HEK293 (cell line): ENCODE measurements around the gene ZFR2.

ENCODE experiments used
- CTCF ChIA-PET: fragments of 350-600 bp; formaldehyde crosslinking; extraction: SDS; loops from one replicate; lab custom pipeline; 2021; ENCODE audit warnings: antibody characterized with exemption; lab: Yijun Ruan, JAX
- POLR2A ChIA-PET: fragments of 300-600 bp; formaldehyde crosslinking; extraction: SDS; loops from one replicate; lab custom pipeline; 2020; ENCODE audit warnings: antibody characterized with exemption, inconsistent platforms; lab: Yijun Ruan, JAX
- H3K27ac ChIP-seq: fragments of 200-500 bp; sonication (Bioruptor generic); 2 replicates; pipeline ENCODE4 v1.5.1; 2014; ENCODE audit warnings: low read depth, low read length, control low read depth, inconsistent platforms; ENCODE audit errors: extremely low read depth
- H3K36me3 ChIP-seq, 2 experiments: fragments of 200-500 bp in 1 of 2; sonication (Bioruptor generic) in 1 of 2; 1 replicate in 1 of 2; 2 replicates in 1 of 2; pipeline ENCODE4 v1.5.1; 2014 to 2017; ENCODE audit warnings: inconsistent platforms in 2 of 2, low read length in 2 of 2; ENCODE audit not compliant: control insufficient read depth in 2 of 2, insufficient read depth in 1 of 2
- H3K4me1 ChIP-seq: fragments of 200-500 bp; sonication (Bioruptor generic); 2 replicates; pipeline ENCODE4 v1.5.1; 2014; ENCODE audit warnings: mild to moderate bottlenecking, low read length, inconsistent platforms; ENCODE audit not compliant: control insufficient read depth, insufficient read depth
- H3K4me3 ChIP-seq: 2 replicates; pipeline ENCODE4 v1.5.1; 2011; ENCODE audit warnings: low read depth, mild to moderate bottlenecking, control low read depth, low read length, moderate library complexity
- H3K9me3 ChIP-seq: fragments of 200-500 bp; sonication (Bioruptor generic); 2 replicates; pipeline ENCODE4 v1.5.1; 2014; ENCODE audit warnings: low read depth, low read length, inconsistent platforms; ENCODE audit not compliant: control insufficient read depth, insufficient read depth
- ATF2 ChIP-seq: fragments of 450-650 bp; formaldehyde crosslinking; IDR thresholded peaks from 2 replicates; pipeline ENCODE4 v1.5.1; 2016; ENCODE audit warnings: missing biosample characterization, missing genetic modification characterization, low read depth
- KLF10 ChIP-seq: fragments of 450-650 bp; IDR thresholded peaks from 2 replicates; pipeline ENCODE4 v1.5.1; 2018; ENCODE audit warnings: missing biosample characterization, mild to moderate bottlenecking, missing genetic modification characterization
- KLF9 ChIP-seq: fragments of 450-650 bp; formaldehyde crosslinking; IDR thresholded peaks from 2 replicates; pipeline ENCODE4 v1.5.1; 2016; ENCODE audit warnings: missing biosample characterization, missing genetic modification characterization, low read depth
- PATZ1 ChIP-seq: fragments of 450-650 bp; formaldehyde crosslinking; IDR thresholded peaks from 2 replicates; pipeline ENCODE4 v1.5.1; 2016; ENCODE audit warnings: missing biosample characterization, missing genetic modification characterization
- SALL2 ChIP-seq: fragments of 450-650 bp; formaldehyde crosslinking; IDR thresholded peaks from 2 replicates; pipeline ENCODE4 v1.5.0; 2017; ENCODE audit warnings: missing biosample characterization, mild to moderate bottlenecking, missing genetic modification characterization, borderline replicate concordance
- SP2 ChIP-seq: fragments of 450-650 bp; formaldehyde crosslinking; IDR thresholded peaks from 2 replicates; pipeline ENCODE4 v1.5.1; 2016; ENCODE audit warnings: missing biosample characterization, missing genetic modification characterization
- TRIM28 ChIP-seq: IDR thresholded peaks from 2 replicates; pipeline ENCODE4 v1.6.1; 2011; ENCODE audit warnings: low read length, control low read depth, borderline replicate concordance
- ZNF114 ChIP-seq: fragments of 450-650 bp; formaldehyde crosslinking; IDR thresholded peaks from 2 replicates; pipeline ENCODE4 v1.5.0; 2017; ENCODE audit warnings: missing biosample characterization, missing genetic modification characterization
- ZNF211 ChIP-seq: fragments of 450-650 bp; formaldehyde crosslinking; IDR thresholded peaks from 2 replicates; pipeline ENCODE4 v1.5.1; 2016; ENCODE audit warnings: low read depth, missing biosample characterization, missing genetic modification characterization
- ZNF26 ChIP-seq: fragments of 450-650 bp; formaldehyde crosslinking; IDR thresholded peaks from 2 replicates; pipeline ENCODE4 v1.5.1; 2016; ENCODE audit warnings: missing biosample characterization, missing genetic modification characterization
- ZNF266 ChIP-seq: fragments of 450-650 bp; formaldehyde crosslinking; IDR thresholded peaks from 2 replicates; pipeline ENCODE4 v1.5.1; 2016; ENCODE audit warnings: missing biosample characterization, missing genetic modification characterization, low read depth
- ZNF274 ChIP-seq, 2 experiments: fragments of 200-500 bp in 1 of 2; fragments of 450-650 bp in 1 of 2; sonication (Bioruptor generic) in 1 of 2; formaldehyde crosslinking in 1 of 2; IDR thresholded peaks; 2 replicates each; pipeline versions ENCODE4 v1.5.1 to v1.6.1; 2014 to 2016; ENCODE audit warnings: borderline replicate concordance in 1 of 2, inconsistent platforms in 1 of 2, low read length in 1 of 2, missing biosample characterization in 1 of 2, missing genetic modification characterization in 1 of 2
- ZNF292 ChIP-seq: fragments of 450-650 bp; formaldehyde crosslinking; IDR thresholded peaks from 2 replicates; pipeline ENCODE4 v1.5.1; 2016; ENCODE audit warnings: low read depth, missing biosample characterization, missing genetic modification characterization, borderline replicate concordance
- ZNF624 ChIP-seq: fragments of 450-650 bp; formaldehyde crosslinking; IDR thresholded peaks from 2 replicates; pipeline ENCODE4 v1.5.1; 2017; ENCODE audit warnings: missing biosample characterization, missing genetic modification characterization
- ZNF645 ChIP-seq: fragments of 450-650 bp; formaldehyde crosslinking; IDR thresholded peaks from 2 replicates; pipeline ENCODE4; 2016; ENCODE audit warnings: missing biosample characterization, missing genetic modification characterization
- ZNF677 ChIP-seq: fragments of 450-650 bp; IDR thresholded peaks from 2 replicates; pipeline ENCODE4 v1.5.0; 2018; ENCODE audit warnings: missing biosample characterization, mild to moderate bottlenecking, missing genetic modification characterization, moderate library complexity
- ZNF701 ChIP-seq: fragments of 450-650 bp; formaldehyde crosslinking; IDR thresholded peaks from 2 replicates; pipeline ENCODE4 v1.5.1; 2016; ENCODE audit warnings: missing biosample characterization, missing genetic modification characterization
- TF ChIP-seq, protein P1 (sequence below): fragments of 450-650 bp; formaldehyde crosslinking; IDR thresholded peaks from 2 replicates; pipeline ENCODE4 v1.5.1; 2016; ENCODE audit warnings: missing biosample characterization, missing genetic modification characterization
- TF ChIP-seq, protein P2 (sequence below): fragments of 450-650 bp; formaldehyde crosslinking; IDR thresholded peaks from 2 replicates; pipeline ENCODE4 v1.5.1; 2017; ENCODE audit warnings: missing biosample characterization, missing genetic modification characterization

Gene ZFR2

GRCh38 chr19:3775831-3776230 lies 93.0 kb downstream of the ZFR2 start (continued):
- no peak for TF ChIP-seq ZNF624 (tag by site-specific recombination)
- no peak for TF ChIP-seq ZNF26
- TF ChIP-seq ZNF677 (tag by site-specific recombination) = no peak
- TF ChIP-seq ZNF274 (IDR thresholded peaks at IDR 0.05; ENCODE audit: low read length) = no peak
- no peak for TF ChIP-seq ZNF274 (tag by site-specific recombination; IDR thresholded peaks at IDR 0.05; ENCODE audit: borderline replicate concordance)
- no peak for TF ChIP-seq TRIM28
- no peak for TF ChIP-seq ZNF645 (tag by site-specific recombination)
- TF ChIP-seq ZNF211 (tag by site-specific recombination) = no peak
- TF ChIP-seq, all 188 proteins: peak for 0

DNA sequence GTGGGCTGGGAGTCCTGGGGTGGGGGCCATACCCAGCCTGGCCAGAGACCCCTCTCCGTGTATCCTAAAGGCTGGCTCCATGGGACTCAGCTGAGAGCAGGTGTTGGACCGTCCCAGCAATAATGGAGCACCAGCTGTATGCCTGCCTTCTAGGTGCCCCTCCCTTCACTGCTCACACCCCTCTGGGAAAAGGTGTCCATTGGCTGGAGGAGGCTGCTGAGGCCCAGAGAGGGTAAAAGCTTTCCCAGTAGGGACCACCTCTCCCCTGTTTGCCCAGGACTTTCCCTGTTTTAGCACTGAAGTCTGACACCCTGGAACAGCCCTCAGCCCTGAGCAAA lies 93.5 kb downstream of the ZFR2 start:
- TF ChIP-seq ZNF211 (tag by site-specific recombination) (no peak), ATF2 (no peak), SALL2 (tag by site-specific recombination) (no peak), KLF10 (tag by site-specific recombination) (no peak), ZNF114 (tag by site-specific recombination) (no peak), SP2 (no peak), PATZ1 (no peak), ZNF266 (tag by site-specific recombination) (no peak), ZNF292 (tag by site-specific recombination) (no peak), KLF9 (tag by site-specific recombination) (no peak), ZNF624 (tag by site-specific recombination) (no peak), ZNF701 (tag by site-specific recombination) (no peak)
- TF ChIP-seq, protein P1, sequence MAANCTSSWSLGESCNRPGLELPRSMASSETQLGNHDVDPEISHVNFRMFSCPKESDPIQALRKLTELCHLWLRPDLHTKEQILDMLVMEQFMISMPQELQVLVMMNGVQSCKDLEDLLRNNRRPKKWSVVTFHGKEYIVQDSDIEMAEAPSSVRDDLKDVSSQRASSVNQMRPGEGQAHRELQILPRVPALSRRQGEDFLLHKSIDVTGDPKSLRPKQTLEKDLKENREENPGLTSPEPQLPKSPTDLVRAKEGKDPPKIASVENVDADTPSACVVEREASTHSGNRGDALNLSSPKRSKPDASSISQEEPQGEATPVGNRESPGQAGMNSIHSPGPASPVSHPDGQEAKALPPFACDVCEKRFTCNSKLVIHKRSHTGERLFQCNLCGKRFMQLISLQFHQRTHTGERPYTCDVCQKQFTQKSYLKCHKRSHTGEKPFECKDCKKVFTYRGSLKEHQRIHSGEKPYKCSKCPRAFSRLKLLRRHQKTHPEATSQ (tag by site-specific recombination) = no peak
- TF ChIP-seq, protein P2, sequence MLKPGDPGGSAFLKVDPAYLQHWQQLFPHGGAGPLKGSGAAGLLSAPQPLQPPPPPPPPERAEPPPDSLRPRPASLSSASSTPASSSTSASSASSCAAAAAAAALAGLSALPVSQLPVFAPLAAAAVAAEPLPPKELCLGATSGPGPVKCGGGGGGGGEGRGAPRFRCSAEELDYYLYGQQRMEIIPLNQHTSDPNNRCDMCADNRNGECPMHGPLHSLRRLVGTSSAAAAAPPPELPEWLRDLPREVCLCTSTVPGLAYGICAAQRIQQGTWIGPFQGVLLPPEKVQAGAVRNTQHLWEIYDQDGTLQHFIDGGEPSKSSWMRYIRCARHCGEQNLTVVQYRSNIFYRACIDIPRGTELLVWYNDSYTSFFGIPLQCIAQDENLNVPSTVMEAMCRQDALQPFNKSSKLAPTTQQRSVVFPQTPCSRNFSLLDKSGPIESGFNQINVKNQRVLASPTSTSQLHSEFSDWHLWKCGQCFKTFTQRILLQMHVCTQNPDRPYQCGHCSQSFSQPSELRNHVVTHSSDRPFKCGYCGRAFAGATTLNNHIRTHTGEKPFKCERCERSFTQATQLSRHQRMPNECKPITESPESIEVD = no peak
- ChIA-PET CTCF (interaction anchor here (1.1 kb wide), 1 partner anchor 212 kb away, joined by 3 read pairs; no protein-coding TSS in a partner anchor), POLR2A (interaction anchor here (1.1 to 1.2 kb wide), 2 partner anchors 11 to 13 kb away, joined by 3 to 5 read pairs; partner anchors contain the start of gene MRPL54)
- Histone ChIP-seq H3K4me1 (no peaks in the 10 kb centered on the region), H3K9me3 (no peaks in the 10 kb centered on the region), H3K27ac (no peak overlapping the region), H3K36me3 (no peaks in the 10 kb centered on the region), H3K4me3 (no peak overlapping the region)
